B cell (primary cell): Measurements from ENCODE around the gene DIP2B. TPM values are rescaled to one million over a fixed set of nuclear protein-coding genes. Genes with fewer than 3 reads are reported as not detected.

Experiments
- ATAC-seq: fragments of 200-7000 bp; cut with Tn5 transposase; one replicate; pipeline ENCODE4 v1.10.0; 2021; ENCODE audit warnings: low read depth, mild to moderate bottlenecking, moderate number of reproducible peaks, moderate library complexity
- CTCF ChIA-PET: fragments of 350-600 bp; sonication (Branson Sonifier 250); formaldehyde crosslinking; loops from one replicate; lab custom pipeline; 2021; ENCODE audit warnings: antibody characterized with exemption, inconsistent platforms; lab: Charles Lee
- POLR2A ChIA-PET: fragments of 350-600 bp; sonication (Branson Sonifier 250); formaldehyde crosslinking; loops from one replicate; lab custom pipeline; 2021; ENCODE audit warnings: antibody characterized with exemption; lab: Charles Lee
- DNase-seq: peaks from one replicate; pipeline ENCODE4 v3.0.0; 2013
- H2AFZ ChIP-seq: 2 replicates; pipeline ENCODE4 v1.6.1; 2012; ENCODE audit warnings: mild to moderate bottlenecking, low read depth, low read length; ENCODE audit not compliant: insufficient read depth, poor library complexity, severe bottlenecking
- H3K27ac ChIP-seq, 2 donors: 1 replicate in 1 of 2; 2 replicates in 1 of 2; pipeline ENCODE4 v1.5.1; 2012 to 2013; ENCODE audit warnings: low read length in 2 of 2, mild to moderate bottlenecking in 2 of 2, moderate library complexity in 1 of 2
- H3K27me3 ChIP-seq, 4 experiments: fragments of 200-600 bp in 1 of 4; sonication (generic) in 1 of 4; replicated peaks in 1 of 4; 1 replicate in 2 of 4; 2 replicates in 2 of 4; pipeline versions ENCODE4 v1.6.1 to v1.7.0; 2013 to 2016; ENCODE audit warnings: low read length in 3 of 4, mild to moderate bottlenecking in 2 of 4, mixed read lengths in 1 of 4, moderate library complexity in 1 of 4; ENCODE audit not compliant: insufficient read depth in 4 of 4, control insufficient read depth in 3 of 4; ENCODE audit errors: control extremely low read depth in 1 of 4
- H3K36me3 ChIP-seq, 2 experiments: replicated peaks in 1 of 2; 1 replicate in 1 of 2; 2 replicates in 1 of 2; pipeline versions ENCODE4 v1.6.1 to v1.7.1; 2013; ENCODE audit warnings: low read length in 1 of 2; ENCODE audit not compliant: insufficient read depth in 2 of 2, control insufficient read depth in 1 of 2; ENCODE audit errors: control extremely low read depth in 1 of 2, extremely low read depth in 1 of 2
- H3K4me1 ChIP-seq, 2 donors: fragments of 200-600 bp in 1 of 2; sonication (generic) in 1 of 2; 1 replicate in 1 of 2; 2 replicates in 1 of 2; pipeline versions ENCODE4 v1.5.1 to v1.6.1; 2013 to 2017; ENCODE audit warnings: low read length in 2 of 2; ENCODE audit not compliant: control insufficient read depth in 2 of 2, insufficient read depth in 2 of 2
- H3K4me2 ChIP-seq: replicated peaks from 2 replicates; pipeline ENCODE3; 2012; ENCODE audit warnings: mild to moderate bottlenecking, low read depth, low read length; ENCODE audit not compliant: poor library complexity, severe bottlenecking
- H3K4me3 ChIP-seq, 5 experiments: fragments of 200-600 bp in 1 of 5; sonication (generic) in 1 of 5; 1 replicate in 3 of 5; 2 replicates in 2 of 5; pipeline versions ENCODE4 v1.5.1 to v1.7.0; 2011 to 2016; ENCODE audit warnings: low read length in 4 of 5, mild to moderate bottlenecking in 4 of 5, low read depth in 2 of 5, control low read depth in 1 of 5, moderate library complexity in 1 of 5; ENCODE audit not compliant: insufficient read depth in 1 of 5; ENCODE audit errors: control extremely low read depth in 1 of 5, extremely low read depth in 1 of 5
- H3K79me2 ChIP-seq: fragments of 200-600 bp; sonication (generic); one replicate; pipeline ENCODE4 v1.6.0; 2016; ENCODE audit warnings: low read length; ENCODE audit not compliant: control insufficient read depth, insufficient read depth
- H3K9ac ChIP-seq: fragments of 200-600 bp; sonication (generic); 2 replicates; pipeline ENCODE4 v1.6.1; 2017; ENCODE audit warnings: mild to moderate bottlenecking, low read length, moderate library complexity
- H3K9me3 ChIP-seq, 3 donors: one replicate each; pipeline versions ENCODE4 v1.6.1 to v1.7.1; 2013; ENCODE audit warnings: low read length in 2 of 3; ENCODE audit not compliant: control insufficient read depth in 2 of 3, insufficient read depth in 1 of 3; ENCODE audit errors: control extremely low read depth in 1 of 3
- H4K20me1 ChIP-seq: 2 replicates; pipeline ENCODE4 v1.6.0; 2012; ENCODE audit warnings: mild to moderate bottlenecking, low read length; ENCODE audit not compliant: insufficient read depth, control insufficient read depth, poor library complexity, severe bottlenecking
- H3K27ac Mint-ChIP-seq: one replicate; pipeline ENCODE4 v1.8.0; 2021; ENCODE audit warnings: mixed read lengths
- H3K27me3 Mint-ChIP-seq: one replicate; pipeline ENCODE4 v1.8.0; 2021; ENCODE audit warnings: mixed read lengths
- H3K4me1 Mint-ChIP-seq: one replicate; pipeline ENCODE4 v1.8.0; 2021; ENCODE audit warnings: mixed read lengths
- H3K4me3 Mint-ChIP-seq: one replicate; pipeline ENCODE4 v1.8.0; 2021; ENCODE audit warnings: mixed read lengths
- H3K9me3 Mint-ChIP-seq: one replicate; pipeline ENCODE4 v1.8.0; 2022; ENCODE audit warnings: mixed read lengths; ENCODE audit not compliant: insufficient read depth
- EZH2 ChIP-seq: IDR thresholded peaks from 2 replicates; pipeline ENCODE4 v1.6.1; 2012; ENCODE audit warnings: borderline replicate concordance, low read depth, mild to moderate bottlenecking, moderate library complexity, low read length; ENCODE audit not compliant: insufficient read depth, poor library complexity, severe bottlenecking
- whole genome bisulfite sequencing: methylation state at CpG from one replicate; pipeline ENCODE4 v1.1.5; 2013; ENCODE audit warnings: missing lambda C conversion rate; ENCODE audit not compliant: insufficient coverage; 5-methylcytosine and 5-hydroxymethylcytosine counted together
- intact Hi-C: fragments of 100-400 bp; cut with micrococcal nuclease; formaldehyde crosslinking; loops from one replicate; pipeline ENCODE4 v1.10.0; 2022
- polyA plus RNA-seq: library from polyadenylated mRNA; depleted of rRNA; stranded (reverse); fragments of >200 nt; gene quantifications from 2 replicates; pipeline ENCODE4 v1.2.3, GENCODE V29; 2012
- total RNA-seq, 2 donors: library from RNA; stranded (reverse); fragments of 120-200 nt in 1 of 2; gene quantifications; 1 replicate in 1 of 2; 2 replicates in 1 of 2; pipeline versions ENCODE4 v1.2.3 to v1.2.4, GENCODE V29; 2013 to 2022
- TF ChIP-seq, protein P1 (sequence below): fragments of 200-600 bp; IDR thresholded peaks from one replicate; pipeline ENCODE4 v1.8.0; 2022; ENCODE audit warnings: antibody characterized with exemption, mild to moderate bottlenecking

The DIP2B gene
- total and polyA plus RNA-seq, 2 donors (not counting 1 experiment from before 2014, with no cell fraction given) = 16.4 to 38.8 TPM

DNA sequence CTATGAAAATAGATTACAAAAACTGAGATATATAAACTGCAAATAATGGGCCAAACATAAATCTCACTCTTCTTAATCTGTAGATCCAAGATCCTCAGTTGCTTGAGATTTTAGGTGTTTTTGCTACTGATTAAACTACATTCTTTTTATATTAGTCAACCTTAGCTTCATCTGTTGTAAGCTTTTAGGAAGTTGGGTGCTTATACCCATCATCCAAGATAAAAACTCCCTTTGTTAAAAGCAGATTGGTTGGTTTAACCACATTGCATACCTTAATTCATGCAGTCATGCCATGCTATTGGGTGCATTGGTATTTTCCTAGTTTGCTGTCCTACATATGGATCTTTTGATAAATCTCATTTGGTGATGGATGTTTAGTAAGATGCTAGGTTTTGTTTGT is 46.2 kb upstream of the DIP2B start:
- Histone ChIP-seq H3K36me3 (peaks cover 9 to 15% of the 10 kb centered on the region in 2 experiments), H4K20me1 (no peaks in the 10 kb centered on the region), H3K9me3 (no peaks in the 10 kb centered on the region), H3K4me2 (no peak overlapping the region), H3K4me1 (no peaks in the 10 kb centered on the region), H3K27me3 (no peaks in the 10 kb centered on the region), H3K79me2 (no peaks in the 10 kb centered on the region), H3K27ac (no peak overlapping the region), H2AFZ (no peak overlapping the region), H3K4me3 (no peak overlapping the region), H3K9ac (no peak overlapping the region)
- Mint-ChIP-seq H3K27me3 (no peaks in the 10 kb centered on the region), H3K27ac (no peak overlapping the region), H3K9me3 (no peaks in the 10 kb centered on the region), H3K4me1 (no peaks in the 10 kb centered on the region), H3K4me3 (no peak overlapping the region)
- intact Hi-C loops = no loop called here
- DNase-seq (no peak), ATAC-seq (no peak)
- CTCF ChIA-PET = no interaction called here
- TF ChIP-seq EZH2 = no peak
- POLR2A ChIA-PET = no interaction called here

DNA sequence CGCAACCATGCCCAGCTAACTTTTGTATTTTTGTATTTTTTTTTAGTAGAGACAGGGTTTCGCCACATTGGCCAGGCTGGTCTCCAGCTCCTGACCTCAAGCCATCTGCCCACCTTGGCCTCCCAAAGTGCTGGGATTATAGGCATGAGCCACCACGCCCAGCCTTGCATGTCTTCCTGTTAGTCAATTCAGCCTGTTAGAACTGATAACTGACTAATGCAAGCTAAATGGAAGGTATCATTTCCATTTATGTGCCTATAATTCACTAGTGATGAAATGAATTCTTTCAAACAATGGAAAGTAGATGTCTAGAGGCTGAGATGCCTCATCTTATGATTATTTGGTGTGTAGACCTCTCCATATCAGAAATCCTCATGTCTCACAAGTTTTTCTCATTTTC is 37.3 kb upstream of the DIP2B start:
- intact Hi-C loops = no loop called here
- CTCF ChIA-PET = interaction anchor here (0.7 kb wide), 1 partner anchor 38 kb away, joined by 3 read pairs; no protein-coding TSS in a partner anchor

More for the DNA sequence above, 37.3 kb upstream of the DIP2B start:
- Histone ChIP-seq H3K36me3 (peaks cover 7 to 36% of the 10 kb centered on the region in 2 experiments), H3K9me3 (peaks cover 0 to 6% (median 0%) of the 10 kb centered on the region in 3 donors), H3K27me3 (no peaks in the 10 kb centered on the region), H3K4me3 (no peak overlapping the region), H4K20me1 (no peaks in the 10 kb centered on the region), H3K4me1 (no peaks in the 10 kb centered on the region), H3K27ac (no peak overlapping the region), H3K4me2 (no peak overlapping the region), H3K9ac (no peak overlapping the region), H2AFZ (no peak overlapping the region), H3K79me2 (no peaks in the 10 kb centered on the region)
- no peaks in the 10 kb centered on the region for H3K9me3 Mint-ChIP-seq
- WGBS = 86% methylated on average over 1 of the region's 3 CpGs
- ATAC-seq (no peak), DNase-seq (no peak)
- TF ChIP-seq, protein P1, sequence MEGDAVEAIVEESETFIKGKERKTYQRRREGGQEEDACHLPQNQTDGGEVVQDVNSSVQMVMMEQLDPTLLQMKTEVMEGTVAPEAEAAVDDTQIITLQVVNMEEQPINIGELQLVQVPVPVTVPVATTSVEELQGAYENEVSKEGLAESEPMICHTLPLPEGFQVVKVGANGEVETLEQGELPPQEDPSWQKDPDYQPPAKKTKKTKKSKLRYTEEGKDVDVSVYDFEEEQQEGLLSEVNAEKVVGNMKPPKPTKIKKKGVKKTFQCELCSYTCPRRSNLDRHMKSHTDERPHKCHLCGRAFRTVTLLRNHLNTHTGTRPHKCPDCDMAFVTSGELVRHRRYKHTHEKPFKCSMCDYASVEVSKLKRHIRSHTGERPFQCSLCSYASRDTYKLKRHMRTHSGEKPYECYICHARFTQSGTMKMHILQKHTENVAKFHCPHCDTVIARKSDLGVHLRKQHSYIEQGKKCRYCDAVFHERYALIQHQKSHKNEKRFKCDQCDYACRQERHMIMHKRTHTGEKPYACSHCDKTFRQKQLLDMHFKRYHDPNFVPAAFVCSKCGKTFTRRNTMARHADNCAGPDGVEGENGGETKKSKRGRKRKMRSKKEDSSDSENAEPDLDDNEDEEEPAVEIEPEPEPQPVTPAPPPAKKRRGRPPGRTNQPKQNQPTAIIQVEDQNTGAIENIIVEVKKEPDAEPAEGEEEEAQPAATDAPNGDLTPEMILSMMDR = no peak
- no peak for TF ChIP-seq EZH2
- no peaks in the 10 kb centered on the region for H3K27me3 Mint-ChIP-seq
- POLR2A ChIA-PET = interaction anchor here (1.2 kb wide), 1 partner anchor 187 kb away, joined by 4 read pairs; no protein-coding TSS in a partner anchor
- no peak overlapping the region for H3K27ac Mint-ChIP-seq
- no peaks in the 10 kb centered on the region for H3K4me1 Mint-ChIP-seq
- H3K4me3 Mint-ChIP-seq = no peak overlapping the region
